Measurements from ENCODE around the gene PRDM7. TPM values are rescaled to one million over a fixed set of nuclear protein-coding genes. Genes with fewer than 3 reads are reported as not detected.
"Not testable (repeated sequence)": the region's sequence is repeated elsewhere in the genome, so short reads cannot be mapped to it uniquely, and the experiment has no call there.

The PRDM7 gene
- total RNA-seq, 2 experiments from 2014 or later = not detected

DNA sequence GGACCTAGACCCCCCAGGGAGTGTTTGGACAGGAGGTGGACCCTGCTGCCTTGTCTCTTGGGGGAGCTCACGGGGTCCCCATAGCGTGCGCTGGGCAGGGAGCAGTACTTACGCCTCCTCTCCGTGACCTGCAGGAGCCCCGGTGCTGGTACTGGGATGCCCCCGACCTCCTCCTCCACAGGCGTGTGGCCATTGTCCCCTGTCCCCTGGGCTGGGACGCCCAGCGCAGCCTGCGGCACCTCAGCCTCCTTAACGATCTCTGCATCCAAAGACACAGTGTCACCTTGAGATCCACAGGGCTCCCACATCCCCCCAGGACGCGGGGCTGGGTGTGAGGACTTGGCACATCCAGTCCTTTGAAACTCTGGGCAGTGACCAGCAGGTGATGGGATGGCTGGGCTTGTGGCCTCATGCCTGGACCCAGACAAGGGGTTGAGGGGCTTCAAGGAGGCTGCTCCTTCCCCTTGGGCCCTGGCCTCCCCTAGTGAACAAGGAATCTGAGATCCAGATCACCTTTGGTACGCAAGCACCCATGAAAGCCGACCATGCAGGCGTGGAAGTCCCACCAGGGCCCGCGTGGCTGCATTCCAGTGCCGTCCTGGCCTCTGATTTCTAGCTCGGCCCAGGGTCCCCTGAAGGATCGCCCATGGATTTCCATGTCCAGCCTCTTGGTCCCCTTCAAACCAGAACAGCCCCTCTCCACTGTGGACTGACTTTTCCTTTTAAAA is 67.8 kb downstream of the PRDM7 start:
- TF ChIP-seq, protein P1, sequence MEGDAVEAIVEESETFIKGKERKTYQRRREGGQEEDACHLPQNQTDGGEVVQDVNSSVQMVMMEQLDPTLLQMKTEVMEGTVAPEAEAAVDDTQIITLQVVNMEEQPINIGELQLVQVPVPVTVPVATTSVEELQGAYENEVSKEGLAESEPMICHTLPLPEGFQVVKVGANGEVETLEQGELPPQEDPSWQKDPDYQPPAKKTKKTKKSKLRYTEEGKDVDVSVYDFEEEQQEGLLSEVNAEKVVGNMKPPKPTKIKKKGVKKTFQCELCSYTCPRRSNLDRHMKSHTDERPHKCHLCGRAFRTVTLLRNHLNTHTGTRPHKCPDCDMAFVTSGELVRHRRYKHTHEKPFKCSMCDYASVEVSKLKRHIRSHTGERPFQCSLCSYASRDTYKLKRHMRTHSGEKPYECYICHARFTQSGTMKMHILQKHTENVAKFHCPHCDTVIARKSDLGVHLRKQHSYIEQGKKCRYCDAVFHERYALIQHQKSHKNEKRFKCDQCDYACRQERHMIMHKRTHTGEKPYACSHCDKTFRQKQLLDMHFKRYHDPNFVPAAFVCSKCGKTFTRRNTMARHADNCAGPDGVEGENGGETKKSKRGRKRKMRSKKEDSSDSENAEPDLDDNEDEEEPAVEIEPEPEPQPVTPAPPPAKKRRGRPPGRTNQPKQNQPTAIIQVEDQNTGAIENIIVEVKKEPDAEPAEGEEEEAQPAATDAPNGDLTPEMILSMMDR (IDR thresholded peaks at IDR 0.05) = no peak
- intact Hi-C loops (cut with micrococcal nuclease) = no loop called here
- Mint-ChIP-seq H3K27ac (no peak overlapping the region), H3K9me3 (no peaks in the 10 kb centered on the region), H3K4me1 (ENCODE audit: low read depth) (peaks cover 15% of the 10 kb centered on the region), H3K27me3 (peaks cover 2% of the 10 kb centered on the region), H3K4me3 (peak overlapping the region; percentile 68), H3K36me3 (ENCODE audit: low read depth) (no peaks in the 10 kb centered on the region)
- ATAC-seq (peak; percentile 32), DNase-seq (no peak)
- ChIA-PET CTCF (interaction anchor here (0.8 kb wide), 1 partner anchor 99 kb away, joined by 3 read pairs; no protein-coding TSS in a partner anchor), POLR2A (interaction anchor here (1.0 to 1.4 kb wide), 2 partner anchors 12 to 39 kb away, joined by 3 to 4 read pairs; no protein-coding TSS in a partner anchor)

DNA sequence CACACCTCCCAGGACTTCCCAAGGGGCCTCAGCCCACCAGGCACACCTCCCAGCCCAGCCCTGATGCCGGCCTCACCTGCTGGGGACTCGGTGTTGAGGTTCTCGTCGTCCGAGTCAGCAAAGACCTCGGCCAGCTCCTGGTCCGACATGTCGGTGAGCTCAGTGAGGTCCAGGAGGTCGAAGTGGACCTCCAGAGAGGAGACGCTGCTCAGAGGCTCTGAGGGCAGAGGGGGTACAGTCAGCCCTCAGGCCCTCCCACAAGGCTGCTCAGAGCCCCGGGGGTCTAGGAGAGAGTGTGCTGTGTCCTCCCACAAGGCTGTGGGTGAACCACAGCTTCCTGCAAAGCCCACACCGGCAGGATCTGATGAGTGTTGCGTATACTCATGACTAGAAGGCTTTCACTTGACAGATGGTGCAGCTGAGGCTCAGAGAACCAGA is 68.4 kb downstream of the PRDM7 start:
- TF ChIP-seq, protein P1 (IDR thresholded peaks at IDR 0.05) = no peak
- Mint-ChIP-seq H3K9me3 (no peaks in the 10 kb centered on the region), H3K4me1 (ENCODE audit: low read depth) (peaks cover 15% of the 10 kb centered on the region), H3K27ac (peak overlapping the region; percentile 71), H3K36me3 (ENCODE audit: low read depth) (no peaks in the 10 kb centered on the region), H3K4me3 (peak overlapping the region; percentile 68), H3K27me3 (peaks cover 2% of the 10 kb centered on the region)
- CTCF ChIA-PET = interaction anchor here (0.8 kb wide), 1 partner anchor 98 kb away, joined by 3 read pairs; no protein-coding TSS in a partner anchor
- POLR2A ChIA-PET = interaction anchor here (1.0 to 1.4 kb wide), 2 partner anchors 12 to 38 kb away, joined by 3 to 4 read pairs; no protein-coding TSS in a partner anchor
- intact Hi-C loops (cut with micrococcal nuclease) = no loop called here
- ATAC-seq = peak; percentile 98
- peak; percentile 91 for DNase-seq

DNA sequence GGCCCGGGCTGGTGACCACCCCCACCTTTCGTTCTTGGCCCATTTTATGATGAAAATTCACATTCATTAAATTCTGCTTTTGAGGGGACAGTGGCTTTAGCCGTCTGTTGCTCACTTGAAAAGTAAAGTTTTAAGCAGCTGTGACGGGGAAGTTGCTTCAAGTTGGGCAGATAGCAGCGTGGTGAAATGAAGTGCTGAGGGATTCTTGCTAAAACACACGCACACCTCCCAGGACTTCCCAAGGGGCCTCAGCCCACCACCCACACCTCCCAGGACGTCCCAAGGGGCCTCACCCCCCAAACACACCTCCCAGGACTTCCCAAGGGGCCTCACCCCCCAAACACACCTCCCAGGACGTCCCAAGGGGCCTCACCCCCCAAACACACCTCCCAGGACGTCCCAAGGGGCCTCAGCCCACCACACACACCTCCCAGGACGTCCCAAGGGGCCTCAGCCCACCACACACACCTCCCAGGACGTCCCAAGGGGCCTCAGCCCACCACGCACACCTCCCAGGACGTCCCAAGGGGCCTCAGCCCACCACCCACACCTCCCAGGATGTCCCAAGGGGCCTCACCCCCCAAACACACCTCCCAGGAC is 69.4 kb downstream of the PRDM7 start:
- H3K4me1 Mint-ChIP-seq (ENCODE audit: low read depth) = peaks cover 15% of the 10 kb centered on the region
- H3K4me3 Mint-ChIP-seq = not testable (repeated sequence)

DNA sequence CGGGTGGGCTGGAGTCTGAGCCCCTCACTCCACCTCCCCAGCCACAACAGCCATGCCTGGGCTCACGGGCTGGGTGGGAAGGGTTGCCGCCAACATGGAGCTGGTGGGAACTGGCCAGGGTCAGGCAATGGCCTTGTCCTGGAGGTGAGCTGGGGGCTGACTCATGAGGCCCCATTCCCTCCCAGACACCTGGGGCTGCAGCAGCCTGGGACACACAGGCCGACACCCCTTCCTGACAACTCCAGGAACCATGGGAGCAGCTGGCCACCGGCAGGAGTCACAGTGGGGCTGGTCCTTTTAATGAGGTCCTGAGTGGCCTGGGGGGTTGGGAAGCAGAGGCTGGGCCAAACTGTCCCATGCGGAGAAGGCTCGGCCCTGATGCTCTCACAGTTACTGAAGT is 70.1 kb downstream of the PRDM7 start:
- CTCF ChIA-PET = interaction anchor here (0.7 kb wide), 1 partner anchor 75 kb away, joined by 3 read pairs; no protein-coding TSS in a partner anchor
- Mint-ChIP-seq H3K4me1 (ENCODE audit: low read depth) (peaks cover 15% of the 10 kb centered on the region), H3K27me3 (no peaks in the 10 kb centered on the region), H3K4me3 (no peak overlapping the region), H3K36me3 (ENCODE audit: low read depth) (no peaks in the 10 kb centered on the region), H3K27ac (no peak overlapping the region), H3K9me3 (no peaks in the 10 kb centered on the region)
- DNase-seq = no peak
- intact Hi-C loops (cut with micrococcal nuclease) = no loop called here
- TF ChIP-seq, protein P1 (IDR thresholded peaks at IDR 0.05) = no peak
- ATAC-seq = no peak
- POLR2A ChIA-PET = no interaction called here

More for the DNA sequence above, 69.4 kb downstream of the PRDM7 start:
- H3K27me3 Mint-ChIP-seq; intact Hi-C loops (cut with micrococcal nuclease); H3K36me3 Mint-ChIP-seq (ENCODE audit: low read depth); DNase-seq; H3K9me3 Mint-ChIP-seq; H3K27ac Mint-ChIP-seq; ATAC-seq; POLR2A ChIA-PET: not testable (repeated sequence)
- CTCF ChIA-PET = interaction anchor here (0.7 kb wide), 1 partner anchor 74 kb away, joined by 3 read pairs; no protein-coding TSS in a partner anchor

Other genes starting within 250 kb of the PRDM7 start
- gene SPIRE2, start 248.9 kb downstream of the PRDM7 start, total RNA-seq = under 1 TPM; 0.27 to 0.29 TPM
- 100 to 1,000 TPM; 138 to 149 TPM for gene TCF25, start 203.7 kb downstream of the PRDM7 start, total RNA-seq
- 1 to 10 TPM; 2.0 to 2.5 TPM for gene MC1R, start 158.5 kb downstream of the PRDM7 start, total RNA-seq
- gene TUBB3, start 154.0 kb downstream of the PRDM7 start, total RNA-seq = 1 to 10 TPM in 1 of 2 experiments, under 1 TPM in 1; 0.27 to 1.2 TPM
- 10 to 100 TPM; 18.4 to 21.2 TPM for gene DEF8, start 128.6 kb downstream of the PRDM7 start, total RNA-seq
- gene DBNDD1, start 57.9 kb downstream of the PRDM7 start, total RNA-seq = under 1 TPM; 0.52 to 0.96 TPM

Data from activated CD8-positive, alpha-beta T cell treated with anti-CD3 and anti-CD28 coated beads for 36 hours (primary cell).